GM12878 (cell line): ENCODE data around the gene HNRNPA2B1.

Experiments
- CEBPB ChIP-seq, 2 experiments: fragments of 150-350 bp in 1 of 2; IDR thresholded peaks; 2 replicates each; pipeline ENCODE4 v1.6.1; 2012 to 2014; ENCODE audit warnings: low read depth in 2 of 2, low read length in 2 of 2, borderline replicate concordance in 1 of 2, inconsistent platforms in 1 of 2
- EP300 ChIP-seq, 2 experiments: fragments of 150-350 bp in 1 of 2; IDR thresholded peaks; 2 replicates each; pipeline ENCODE4 v1.6.1; 2011 to 2012; ENCODE audit warnings: low read depth in 2 of 2, low read length in 2 of 2, borderline replicate concordance in 1 of 2, improper control_type of control experiment in 1 of 2, inconsistent platforms in 1 of 2; ENCODE audit not compliant: control insufficient read depth in 1 of 2
- FOS ChIP-seq: IDR thresholded peaks from 3 replicates; pipeline ENCODE4 v1.6.1; 2011; ENCODE audit warnings: borderline replicate concordance; ENCODE audit not compliant: insufficient read length; ENCODE audit errors: extremely low read depth
- PML ChIP-seq: IDR thresholded peaks from 2 replicates; pipeline ENCODE4 v1.6.1; 2012; ENCODE audit warnings: low read length, inconsistent platforms
- POLR2A ChIP-seq: IDR thresholded peaks from 2 replicates; pipeline ENCODE4 v1.6.1; 2011; ENCODE audit warnings: low read depth, mild to moderate bottlenecking, low read length
- POLR2AphosphoS5 ChIP-seq: IDR thresholded peaks from 2 replicates; pipeline ENCODE4 v1.6.1; 2011; ENCODE audit warnings: mild to moderate bottlenecking, low read length, inconsistent platforms
- RCOR1 ChIP-seq: conservative IDR thresholded peaks from 2 replicates; pipeline ENCODE4 v1.6.1; 2012; ENCODE audit warnings: low read depth, low read length, improper control_type of control experiment
- TARDBP ChIP-seq: IDR thresholded peaks from 2 replicates; pipeline ENCODE4 v1.6.1; 2016; ENCODE audit warnings: borderline replicate concordance
- TF ChIP-seq, protein P1 (sequence below), 3 experiments: IDR thresholded peaks in 2 of 3; conservative IDR thresholded peaks in 1 of 3; 2 replicates each; pipeline ENCODE4 v1.5.1; 2011; ENCODE audit warnings: low read depth in 3 of 3, low read length in 3 of 3, mild to moderate bottlenecking in 3 of 3, control low read depth in 2 of 3, moderate library complexity in 2 of 3, inconsistent platforms in 1 of 3, mixed read lengths in 1 of 3; ENCODE audit not compliant: control insufficient read depth in 2 of 3, insufficient read depth in 1 of 3; ENCODE audit errors: extremely low read depth in 1 of 3
- TF ChIP-seq, protein P2 (sequence below): fragments of 450-650 bp; IDR thresholded peaks from 2 replicates; pipeline ENCODE4 v1.6.1; 2017; ENCODE audit warnings: low read depth, mild to moderate bottlenecking, moderate library complexity
- TF ChIP-seq, protein P3 (sequence below): IDR thresholded peaks from 2 replicates; pipeline ENCODE4 v1.6.1; 2012; ENCODE audit warnings: low read depth, low read length, improper control_type of control experiment

DNA sequence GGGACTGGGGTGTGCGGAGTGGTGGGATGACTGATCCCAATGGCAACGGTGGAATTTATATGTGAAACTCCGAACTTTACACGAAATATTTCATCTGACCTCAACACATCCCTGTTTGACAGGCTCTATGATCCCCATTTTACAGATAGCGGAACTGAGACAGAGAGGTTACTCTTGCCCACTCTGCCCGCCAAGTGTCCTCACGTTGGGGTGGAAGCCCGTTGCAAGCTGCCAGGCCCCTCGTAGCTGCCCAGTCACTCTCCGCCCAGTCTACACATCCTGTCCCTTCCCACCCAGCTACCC lies 48.9 kb downstream of the HNRNPA2B1 start:
- TF ChIP-seq POLR2AphosphoS5: no peak
- TF ChIP-seq TARDBP: no peak
- TF ChIP-seq PML: no peak
- TF ChIP-seq, protein P1, sequence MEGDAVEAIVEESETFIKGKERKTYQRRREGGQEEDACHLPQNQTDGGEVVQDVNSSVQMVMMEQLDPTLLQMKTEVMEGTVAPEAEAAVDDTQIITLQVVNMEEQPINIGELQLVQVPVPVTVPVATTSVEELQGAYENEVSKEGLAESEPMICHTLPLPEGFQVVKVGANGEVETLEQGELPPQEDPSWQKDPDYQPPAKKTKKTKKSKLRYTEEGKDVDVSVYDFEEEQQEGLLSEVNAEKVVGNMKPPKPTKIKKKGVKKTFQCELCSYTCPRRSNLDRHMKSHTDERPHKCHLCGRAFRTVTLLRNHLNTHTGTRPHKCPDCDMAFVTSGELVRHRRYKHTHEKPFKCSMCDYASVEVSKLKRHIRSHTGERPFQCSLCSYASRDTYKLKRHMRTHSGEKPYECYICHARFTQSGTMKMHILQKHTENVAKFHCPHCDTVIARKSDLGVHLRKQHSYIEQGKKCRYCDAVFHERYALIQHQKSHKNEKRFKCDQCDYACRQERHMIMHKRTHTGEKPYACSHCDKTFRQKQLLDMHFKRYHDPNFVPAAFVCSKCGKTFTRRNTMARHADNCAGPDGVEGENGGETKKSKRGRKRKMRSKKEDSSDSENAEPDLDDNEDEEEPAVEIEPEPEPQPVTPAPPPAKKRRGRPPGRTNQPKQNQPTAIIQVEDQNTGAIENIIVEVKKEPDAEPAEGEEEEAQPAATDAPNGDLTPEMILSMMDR (IDR thresholded peaks at IDR 0.05 in 2 of 3, conservative IDR thresholded peaks at IDR 0.05 in 1 of 3; ENCODE audit: control insufficient read depth in 2 of 3, extremely low read depth in 1 of 3, insufficient read depth in 1 of 3, low read depth in 3 of 3, low read length in 3 of 3): no peak
- TF ChIP-seq, protein P2, sequence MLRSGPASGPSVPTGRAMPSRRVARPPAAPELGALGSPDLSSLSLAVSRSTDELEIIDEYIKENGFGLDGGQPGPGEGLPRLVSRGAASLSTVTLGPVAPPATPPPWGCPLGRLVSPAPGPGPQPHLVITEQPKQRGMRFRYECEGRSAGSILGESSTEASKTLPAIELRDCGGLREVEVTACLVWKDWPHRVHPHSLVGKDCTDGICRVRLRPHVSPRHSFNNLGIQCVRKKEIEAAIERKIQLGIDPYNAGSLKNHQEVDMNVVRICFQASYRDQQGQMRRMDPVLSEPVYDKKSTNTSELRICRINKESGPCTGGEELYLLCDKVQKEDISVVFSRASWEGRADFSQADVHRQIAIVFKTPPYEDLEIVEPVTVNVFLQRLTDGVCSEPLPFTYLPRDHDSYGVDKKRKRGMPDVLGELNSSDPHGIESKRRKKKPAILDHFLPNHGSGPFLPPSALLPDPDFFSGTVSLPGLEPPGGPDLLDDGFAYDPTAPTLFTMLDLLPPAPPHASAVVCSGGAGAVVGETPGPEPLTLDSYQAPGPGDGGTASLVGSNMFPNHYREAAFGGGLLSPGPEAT: no peak
- TF ChIP-seq EP300 (IDR thresholded peaks at IDR 0.05; ENCODE audit: borderline replicate concordance in 1 of 2, control insufficient read depth in 1 of 2, low read depth in 2 of 2, low read length in 2 of 2): no peak
- TF ChIP-seq CEBPB (IDR thresholded peaks at IDR 0.05; ENCODE audit: borderline replicate concordance in 1 of 2, low read depth in 2 of 2, low read length in 2 of 2): no peak
- no peak for TF ChIP-seq POLR2A
- TF ChIP-seq FOS: no peak
- TF ChIP-seq, protein P3, sequence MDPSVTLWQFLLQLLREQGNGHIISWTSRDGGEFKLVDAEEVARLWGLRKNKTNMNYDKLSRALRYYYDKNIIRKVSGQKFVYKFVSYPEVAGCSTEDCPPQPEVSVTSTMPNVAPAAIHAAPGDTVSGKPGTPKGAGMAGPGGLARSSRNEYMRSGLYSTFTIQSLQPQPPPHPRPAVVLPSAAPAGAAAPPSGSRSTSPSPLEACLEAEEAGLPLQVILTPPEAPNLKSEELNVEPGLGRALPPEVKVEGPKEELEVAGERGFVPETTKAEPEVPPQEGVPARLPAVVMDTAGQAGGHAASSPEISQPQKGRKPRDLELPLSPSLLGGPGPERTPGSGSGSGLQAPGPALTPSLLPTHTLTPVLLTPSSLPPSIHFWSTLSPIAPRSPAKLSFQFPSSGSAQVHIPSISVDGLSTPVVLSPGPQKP: no peak
- no peak for TF ChIP-seq RCOR1
